Mesendoderm (in vitro differentiated cells): ENCODE measurements around the gene RNF208.

Experiments
- DNase-seq: peaks from one replicate; pipeline ENCODE4 v3.0.0; 2013
- H2AK5ac ChIP-seq: 2 replicates; pipeline ENCODE4 v1.6.1; 2013; ENCODE audit warnings: low read length, inconsistent platforms
- H2BK120ac ChIP-seq: 2 replicates; pipeline ENCODE4 v1.6.1; 2013; ENCODE audit warnings: low read depth, mild to moderate bottlenecking, low read length, moderate library complexity, mixed read lengths
- H2BK15ac ChIP-seq: replicated peaks from 2 replicates; pipeline ENCODE4 v1.6.1; 2013; ENCODE audit warnings: low read depth, mild to moderate bottlenecking, moderate library complexity
- H2BK5ac ChIP-seq: 2 replicates; pipeline ENCODE4 v1.6.1; 2013; ENCODE audit warnings: low read length, inconsistent platforms
- H3K18ac ChIP-seq: 2 replicates; pipeline ENCODE4 v1.6.1; 2013; ENCODE audit warnings: mild to moderate bottlenecking, low read length, mixed read lengths
- H3K23ac ChIP-seq: one replicate; pipeline ENCODE4 v1.6.1; 2013; ENCODE audit warnings: low read length
- H3K27ac ChIP-seq: 2 replicates; pipeline ENCODE4 v1.5.1; 2013; ENCODE audit warnings: low read depth, mild to moderate bottlenecking, inconsistent platforms, low read length, moderate library complexity
- H3K27me3 ChIP-seq: 2 replicates; pipeline ENCODE4 v1.6.1; 2013; ENCODE audit warnings: low read length, control low read depth, mild to moderate bottlenecking, inconsistent platforms; ENCODE audit not compliant: insufficient read depth, poor library complexity
- H3K36me3 ChIP-seq: 2 replicates; pipeline ENCODE4 v1.6.1; 2013; ENCODE audit warnings: low read length, inconsistent platforms; ENCODE audit not compliant: control insufficient read depth, insufficient read depth
- H3K4ac ChIP-seq: one replicate; pipeline ENCODE4 v1.6.1; 2013; ENCODE audit warnings: low read depth, mild to moderate bottlenecking, low read length, moderate library complexity
- H3K4me1 ChIP-seq: 2 replicates; pipeline ENCODE4 v1.6.1; 2013; ENCODE audit warnings: low read depth, low read length, inconsistent platforms; ENCODE audit not compliant: control insufficient read depth
- H3K4me2 ChIP-seq: 2 replicates; pipeline ENCODE4 v1.6.1; 2013; ENCODE audit warnings: low read length
- H3K4me3 ChIP-seq: 2 replicates; pipeline ENCODE4 v1.5.1; 2013; ENCODE audit warnings: mild to moderate bottlenecking, low read length
- H3K56ac ChIP-seq: one replicate; pipeline ENCODE4 v1.6.1; 2013; ENCODE audit warnings: low read length
- H3K79me1 ChIP-seq: 2 replicates; pipeline ENCODE4 v1.6.1; 2013; ENCODE audit warnings: low read length, inconsistent platforms
- H3K79me2 ChIP-seq: 2 replicates; pipeline ENCODE4 v1.6.1; 2013; ENCODE audit warnings: mild to moderate bottlenecking, low read length; ENCODE audit not compliant: control insufficient read depth, insufficient read depth
- H3K9ac ChIP-seq: 2 replicates; pipeline ENCODE4 v1.6.1; 2013; ENCODE audit warnings: low read length, inconsistent platforms
- H4K5ac ChIP-seq: one replicate; pipeline ENCODE4 v1.6.1; 2013; ENCODE audit warnings: low read length
- H4K8ac ChIP-seq: one replicate; pipeline ENCODE4 v1.6.1; 2013; ENCODE audit warnings: low read depth, mild to moderate bottlenecking, control low read depth, low read length, moderate library complexity
- WGBS: extraction: QIAGEN DNeasy Blood & Tissue Kit; methylation state at CpG from one replicate; pipeline ENCODE4 v1.1.7; 2013; ENCODE audit warnings: low lambda C conversion rate, missing lambda C conversion rate; ENCODE audit not compliant: insufficient coverage; ENCODE audit errors: extremely low coverage; 5-methylcytosine and 5-hydroxymethylcytosine counted together

Gene RNF208

DNA sequence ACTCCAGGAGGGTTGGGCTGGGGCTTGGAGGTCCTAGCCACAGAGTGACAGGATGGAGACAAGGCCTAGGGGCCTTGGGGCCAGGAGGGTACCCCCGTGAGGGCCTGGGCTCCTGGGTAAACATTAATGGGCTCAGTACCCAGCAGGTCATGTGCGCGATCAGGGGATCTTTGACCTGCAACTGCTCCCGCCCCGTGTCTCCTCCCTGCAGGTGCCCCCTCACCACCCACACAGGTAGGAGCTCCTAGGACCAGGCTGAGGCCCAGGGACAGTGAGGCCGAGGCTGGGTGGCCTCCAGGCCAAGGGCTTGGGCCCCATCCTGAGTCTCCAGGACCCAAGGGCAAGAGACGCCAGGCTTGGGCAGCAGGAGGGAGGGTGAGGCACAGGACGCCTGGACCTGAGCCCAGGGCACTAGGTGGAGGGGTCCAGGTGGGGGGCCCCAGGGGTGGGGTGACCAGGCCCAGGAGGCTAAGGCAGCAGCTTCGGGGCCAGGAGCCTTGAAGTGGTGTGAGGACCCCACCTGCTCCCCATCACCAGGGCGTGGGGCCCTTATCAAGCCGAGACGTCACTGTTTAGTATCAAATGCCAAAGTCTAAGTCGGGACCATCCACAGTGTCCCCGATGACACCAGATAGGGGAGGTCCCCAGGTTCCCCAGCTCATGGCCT, 8.8 kb upstream of the RNF208 start, which contains the start of gene SLC34A3:
Gene SLC34A3, plus strand, starts transcription at position 197 of the 667 bp plus-strand sequence. CDS start 802 bp downstream, outside the sequence.
- H3K4me3 ChIP-seq: no peak within 1 kb of the TSS
- no peaks in the 10 kb centered on the region for H3K79me1 ChIP-seq
- no peak within 1 kb of the TSS for H3K18ac ChIP-seq
- H3K36me3 ChIP-seq: no peaks in the 10 kb centered on the region
- no peaks in the 10 kb centered on the region for H3K79me2 ChIP-seq
- H3K4ac ChIP-seq: no peak within 1 kb of the TSS
- no peaks in the 10 kb centered on the region for H3K4me1 ChIP-seq
- no peak within 1 kb of the TSS for H2BK15ac ChIP-seq
- H3K56ac ChIP-seq: no peak within 1 kb of the TSS
- no peak within 1 kb of the TSS for H2AK5ac ChIP-seq
- H4K5ac ChIP-seq: no peak within 1 kb of the TSS
- no peak within 1 kb of the TSS for H3K9ac ChIP-seq
- H2BK5ac ChIP-seq: no peak within 1 kb of the TSS
- no peaks in the 10 kb centered on the region for H3K27me3 ChIP-seq
- H3K4me2 ChIP-seq: no peak within 1 kb of the TSS
- H4K8ac ChIP-seq: no peak within 1 kb of the TSS
- H3K23ac ChIP-seq: no peak within 1 kb of the TSS
- WGBS: no CpG with 5 or more reads among the region's 14 CpGs
- no peak for DNase-seq
- H2BK120ac ChIP-seq: no peak within 1 kb of the TSS
- no peak within 1 kb of the TSS for H3K27ac ChIP-seq

DNA sequence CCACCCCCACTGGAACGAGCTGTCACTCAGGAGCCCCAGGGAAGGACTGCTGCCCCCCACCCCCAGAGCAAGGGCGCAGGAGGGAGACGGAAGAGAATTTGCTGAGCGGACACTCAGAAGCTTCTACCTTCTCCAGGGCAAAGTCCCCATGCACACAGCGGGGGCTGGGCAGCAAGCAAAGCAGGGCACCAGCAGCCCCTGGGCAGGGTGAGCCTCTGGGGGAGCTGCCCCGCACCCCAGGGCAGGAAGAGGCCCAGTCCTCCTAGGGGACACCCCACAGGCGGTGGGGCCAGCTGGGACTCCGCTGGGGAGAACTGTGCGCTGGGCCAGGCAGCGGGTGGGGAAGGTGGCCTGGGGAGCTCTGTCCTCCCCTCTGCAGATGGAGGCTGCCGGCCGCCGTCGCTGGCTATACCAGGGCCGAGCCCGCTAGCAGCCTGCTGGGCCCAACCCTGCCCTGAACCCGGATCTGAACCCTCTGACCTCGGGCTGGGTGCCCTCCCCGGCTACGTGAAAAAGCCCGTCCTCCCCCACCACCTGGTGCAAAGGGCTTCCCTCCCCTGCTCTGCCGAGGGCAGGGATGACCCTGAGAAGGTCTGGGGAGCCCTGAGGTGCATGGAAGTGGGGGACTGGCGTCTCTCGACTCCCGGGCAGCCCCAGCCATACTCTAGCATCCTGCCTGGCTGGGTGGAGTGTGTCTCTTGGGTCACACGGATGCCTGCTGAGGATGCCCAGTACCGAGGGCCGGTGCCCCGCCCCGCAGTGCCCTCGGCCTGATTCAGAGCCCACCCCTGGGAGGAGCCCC, 8.1 kb upstream of the RNF208 start:
- Histone ChIP-seq H3K4me2 (no peak overlapping the region), H2BK15ac (no peak overlapping the region), H2BK5ac (no peak overlapping the region), H2BK120ac (no peak overlapping the region), H3K79me1 (no peaks in the 10 kb centered on the region), H3K4me1 (no peaks in the 10 kb centered on the region), H3K4me3 (no peak overlapping the region), H3K23ac (no peak overlapping the region), H3K9ac (no peak overlapping the region), H4K8ac (no peak overlapping the region), H3K36me3 (no peaks in the 10 kb centered on the region), H3K79me2 (no peaks in the 10 kb centered on the region), H3K56ac (no peak overlapping the region), H3K27me3 (no peaks in the 10 kb centered on the region), H3K4ac (no peak overlapping the region), H3K18ac (no peak overlapping the region), H4K5ac (no peak overlapping the region), H2AK5ac (no peak overlapping the region), H3K27ac (no peak overlapping the region)
- DNase-seq: no peak
- no CpG with 5 or more reads among the region's 31 CpGs for WGBS

DNA sequence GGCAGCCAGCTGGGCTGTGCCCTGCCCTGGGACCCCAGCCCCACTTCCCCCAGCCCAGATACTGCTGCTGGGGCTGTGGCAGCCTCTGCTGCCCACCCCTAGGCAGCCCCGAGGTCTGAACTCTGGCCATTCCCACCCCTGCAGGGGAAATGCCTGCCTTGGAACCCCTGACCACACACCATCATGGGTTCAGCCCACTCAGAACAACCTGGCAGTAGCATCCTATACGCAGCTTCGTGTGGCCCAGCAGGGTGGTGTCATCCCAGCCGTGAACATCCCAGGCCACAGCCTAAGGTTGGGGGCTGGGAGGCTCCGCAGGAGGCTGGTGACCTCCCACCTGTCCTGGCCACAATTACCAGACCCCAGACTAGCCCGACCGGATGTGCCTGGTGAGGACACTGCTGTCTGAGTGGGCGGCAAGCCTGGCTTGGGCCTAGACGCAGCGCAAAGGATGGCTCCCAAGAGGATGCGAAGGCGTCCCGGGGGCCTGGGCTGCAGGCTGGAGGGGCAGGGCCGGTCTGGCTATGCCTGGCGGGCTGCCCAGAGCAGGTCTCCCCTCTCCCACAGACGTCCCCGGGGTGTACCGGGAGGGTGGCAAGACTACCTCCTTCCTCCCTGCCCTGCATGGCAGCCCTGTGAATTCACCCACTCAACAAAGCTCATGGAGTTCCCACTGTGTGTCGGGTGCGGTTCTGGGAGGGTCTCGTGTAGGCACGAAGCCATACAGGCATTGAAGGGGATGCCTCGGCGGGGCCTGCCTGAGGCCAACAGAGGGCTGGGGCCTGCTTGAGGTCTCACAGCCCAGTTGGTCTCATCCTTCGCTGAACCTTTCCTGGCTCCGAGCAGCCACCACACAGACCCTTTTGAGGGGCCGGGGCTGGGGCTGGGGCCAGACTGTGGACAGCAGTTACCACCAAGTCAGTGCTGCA, 7.2 kb upstream of the RNF208 start:
- Histone ChIP-seq H3K4me1 (no peaks in the 10 kb centered on the region), H4K8ac (no peak overlapping the region), H3K4me2 (no peak overlapping the region), H3K56ac (no peak overlapping the region), H3K4ac (no peak overlapping the region), H3K4me3 (no peak overlapping the region), H3K23ac (no peak overlapping the region), H4K5ac (no peak overlapping the region), H3K9ac (no peak overlapping the region), H3K27ac (no peak overlapping the region), H3K79me2 (no peaks in the 10 kb centered on the region), H2AK5ac (no peak overlapping the region), H3K36me3 (no peaks in the 10 kb centered on the region), H2BK120ac (no peak overlapping the region), H3K27me3 (no peaks in the 10 kb centered on the region), H3K79me1 (no peaks in the 10 kb centered on the region), H3K18ac (no peak overlapping the region), H2BK5ac (no peak overlapping the region), H2BK15ac (no peak overlapping the region)
- no CpG with 5 or more reads among the region's 27 CpGs for WGBS
- DNase-seq: no peak

DNA sequence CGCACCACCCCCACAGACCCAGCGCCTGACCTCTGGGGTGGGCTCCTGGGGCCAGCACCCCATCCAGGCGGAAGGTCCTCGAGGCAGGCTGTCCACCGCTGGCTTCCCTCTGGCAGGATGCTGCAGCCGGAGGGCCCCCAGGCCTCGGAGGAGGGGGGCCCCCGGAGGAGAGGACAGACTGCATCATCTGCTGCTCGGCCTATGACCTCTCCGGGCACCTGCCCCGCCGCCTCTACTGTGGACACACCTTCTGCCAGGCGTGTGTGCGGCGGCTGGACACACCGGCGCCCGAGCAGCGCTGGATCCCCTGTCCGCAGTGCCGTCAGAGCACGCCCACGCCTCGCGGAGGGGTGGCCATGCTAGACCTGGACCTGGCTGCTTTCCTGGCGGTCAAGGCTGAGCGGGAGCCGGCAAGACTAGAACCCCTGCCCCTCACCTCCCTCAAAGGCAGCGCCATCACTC, 6.5 kb upstream of the RNF208 start:
- no peak overlapping the region for H4K5ac ChIP-seq
- WGBS: no CpG with 5 or more reads among the region's 29 CpGs
- H3K9ac ChIP-seq: no peak overlapping the region
- no peak overlapping the region for H2BK120ac ChIP-seq
- H2BK15ac ChIP-seq: no peak overlapping the region
- no peak overlapping the region for H2AK5ac ChIP-seq
- no peak overlapping the region for H3K4me3 ChIP-seq
- H3K4me1 ChIP-seq: no peaks in the 10 kb centered on the region
- no peak overlapping the region for H3K27ac ChIP-seq
- no peak overlapping the region for H3K4ac ChIP-seq
- no peak overlapping the region for H3K23ac ChIP-seq
- no peaks in the 10 kb centered on the region for H3K79me1 ChIP-seq
- DNase-seq: no peak
- H3K18ac ChIP-seq: no peak overlapping the region
- no peak overlapping the region for H2BK5ac ChIP-seq
- no peaks in the 10 kb centered on the region for H3K79me2 ChIP-seq
- no peak overlapping the region for H3K4me2 ChIP-seq
- H3K56ac ChIP-seq: no peak overlapping the region
- no peaks in the 10 kb centered on the region for H3K36me3 ChIP-seq
- no peaks in the 10 kb centered on the region for H3K27me3 ChIP-seq
- no peak overlapping the region for H4K8ac ChIP-seq

DNA sequence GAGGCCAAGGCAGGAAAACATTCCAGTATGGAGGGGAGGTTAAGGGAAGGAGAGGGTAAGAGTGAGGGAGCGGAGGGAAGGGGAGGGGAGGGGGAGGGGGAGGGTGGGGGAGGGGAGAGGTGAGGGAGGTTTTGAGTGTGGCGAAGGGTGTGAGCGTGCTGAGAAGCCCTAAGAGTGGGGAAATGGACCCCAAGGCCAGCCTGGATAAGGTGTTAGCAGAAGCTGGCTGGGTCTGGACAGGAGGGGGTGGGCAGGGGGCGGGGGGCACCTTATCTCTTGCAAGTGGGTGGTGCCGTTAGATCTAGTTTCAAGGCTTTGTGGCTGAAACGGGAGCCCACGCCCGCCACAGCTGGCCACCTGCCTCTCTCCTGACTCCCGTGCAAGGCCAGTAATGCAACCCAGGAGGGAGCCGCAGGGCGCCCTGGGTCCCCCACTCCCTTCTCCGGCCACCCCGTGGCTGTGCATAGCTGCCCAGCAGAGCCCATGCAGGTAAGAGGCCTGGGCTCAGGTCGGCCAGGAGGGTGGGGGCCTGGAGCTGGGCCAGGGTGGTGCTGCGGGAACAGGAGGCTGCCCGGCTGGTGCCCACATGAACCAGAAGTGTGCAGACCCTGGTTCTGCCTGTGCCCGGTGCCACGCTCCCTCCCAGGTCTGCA, 5.9 kb upstream of the RNF208 start:
- Histone ChIP-seq H4K8ac (no peak overlapping the region), H2BK5ac (no peak overlapping the region), H3K23ac (no peak overlapping the region), H3K4me3 (no peak overlapping the region), H3K4me1 (no peaks in the 10 kb centered on the region), H4K5ac (no peak overlapping the region), H2AK5ac (no peak overlapping the region), H3K18ac (no peak overlapping the region), H3K79me1 (no peaks in the 10 kb centered on the region), H3K56ac (no peak overlapping the region), H3K4me2 (no peak overlapping the region), H2BK15ac (no peak overlapping the region), H3K9ac (no peak overlapping the region), H3K27me3 (no peaks in the 10 kb centered on the region), H3K36me3 (no peaks in the 10 kb centered on the region), H2BK120ac (no peak overlapping the region), H3K4ac (no peak overlapping the region), H3K27ac (no peak overlapping the region), H3K79me2 (no peaks in the 10 kb centered on the region)
- WGBS: no CpG with 5 or more reads among the region's 18 CpGs
- DNase-seq: no peak
